SJSA1 (cell line): ENCODE results near the gene GEMIN4. TPM values are rescaled to one million over a fixed set of nuclear protein-coding genes. Genes with fewer than 3 reads are reported as not detected.

Experiments
- DNase-seq, 2 experiments: peaks; one replicate each; pipeline ENCODE4 v3.0.0-alpha.2; 2015 to 2020; ENCODE audit warnings: low spot score in 2 of 2, low read depth in 1 of 2
- H3K27ac ChIP-seq: fragments of 250-450 bp; sonication (Bioruptor Pico); 2 replicates; pipeline ENCODE4 v1.5.1; 2020; ENCODE audit warnings: mild to moderate bottlenecking, moderate library complexity
- H3K27me3 ChIP-seq: fragments of 250-450 bp; sonication (Bioruptor Pico); replicated peaks from 2 replicates; pipeline ENCODE4 v1.5.1; 2020; ENCODE audit warnings: mild to moderate bottlenecking, moderate library complexity
- H3K36me3 ChIP-seq: fragments of 250-450 bp; sonication (Bioruptor Pico); 2 replicates; pipeline ENCODE4 v1.5.1; 2020; ENCODE audit warnings: mild to moderate bottlenecking
- H3K4me1 ChIP-seq: fragments of 250-450 bp; sonication (Bioruptor Pico); replicated peaks from 2 replicates; pipeline ENCODE4 v1.6.1; 2021; ENCODE audit warnings: mild to moderate bottlenecking
- H3K4me3 ChIP-seq: fragments of 250-450 bp; sonication (Bioruptor Pico); 2 replicates; pipeline ENCODE4 v1.5.1; 2020; ENCODE audit warnings: mild to moderate bottlenecking
- H3K9me3 ChIP-seq: fragments of 250-450 bp; sonication (Bioruptor Pico); replicated peaks from 2 replicates; pipeline ENCODE4 v1.5.1; 2020; ENCODE audit warnings: mild to moderate bottlenecking
- total RNA-seq: library from RNA; depleted of rRNA; stranded (reverse); fragments of >200 nt; shearing (Covaris generic); gene quantifications from 2 replicates; pipeline ENCODE4 v1.2.3, GENCODE V29; 2014; rRNA removed

The GEMIN4 gene
- total RNA-seq, 1 experiment from 2014 or later = 8.8 TPM

DNA sequence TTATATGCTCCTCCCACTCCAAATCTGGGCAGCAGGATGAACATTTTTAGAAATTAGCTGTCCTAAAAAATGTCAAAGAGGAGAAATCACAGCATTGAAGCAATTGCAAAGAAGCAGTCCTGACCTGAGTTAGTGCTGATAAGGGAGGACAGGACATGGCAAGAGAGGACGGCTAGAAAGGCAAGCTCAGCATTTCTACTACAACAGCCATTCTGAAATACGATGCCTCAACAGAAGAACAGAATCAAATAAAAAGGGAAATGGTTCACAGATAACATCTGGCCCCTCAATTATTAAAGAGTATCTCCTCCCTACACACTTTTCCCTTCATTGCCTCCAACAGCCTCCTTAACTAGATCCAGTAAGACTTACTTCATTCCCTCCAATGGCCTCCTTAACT is 55.7 kb downstream of the GEMIN4 start:
- Histone ChIP-seq H3K27ac (peak overlapping the region; percentile 99), H3K9me3 (no peaks in the 10 kb centered on the region), H3K4me3 (no peak overlapping the region), H3K27me3 (no peaks in the 10 kb centered on the region), H3K36me3 (peaks cover 47% of the 10 kb centered on the region), H3K4me1 (peaks cover 64% of the 10 kb centered on the region)
- DNase-seq = no peak

Other genes with a start within 250 kb of the GEMIN4 start
- 7.0 and 12.9 TPM in 2 replicates for gene VPS53, start 37.4 kb downstream of the GEMIN4 start, total RNA-seq
- gene TLCD3A, start 19.7 kb downstream of the GEMIN4 start, total RNA-seq = 10.9 and 11.8 TPM in 2 replicates
- 64.7 and 77.1 TPM in 2 replicates for gene GLOD4, start 30.0 kb upstream of the GEMIN4 start, total RNA-seq
- 21.3 and 40.2 TPM in 2 replicates for gene MRM3, start 30.1 kb upstream of the GEMIN4 start, total RNA-seq
- gene NXN, start 227.5 kb upstream of the GEMIN4 start, total RNA-seq = 48.4 and 56.6 TPM in 2 replicates
- gene TIMM22, start 244.9 kb upstream of the GEMIN4 start, total RNA-seq = 20.1 and 23.2 TPM in 2 replicates